Measurements from ENCODE around the gene TRIM7.
"Not testable (repeated sequence)": the region's sequence is repeated elsewhere in the genome, so short reads cannot be mapped to it uniquely, and the experiment has no call there.

Gene TRIM7

GRCh38 chr5:181190711-181191525 is 14.1 kb downstream of the TRIM7 start:
- no peak for DNase-seq

- no peak for DNase-seq
Measured at GRCh38 chr5:181189962-181190710, 14.9 kb downstream of the TRIM7 start.

GRCh38 chr5:181189363-181189961 is 15.5 kb downstream of the TRIM7 start:
- no peak for DNase-seq

- DNase-seq = no peak
Measured at GRCh38 chr5:181188700-181189362, 16.2 kb downstream of the TRIM7 start.

- peak; percentile 71 for DNase-seq
Measured at GRCh38 chr5:181187500-181188213, 17.3 kb downstream of the TRIM7 start.

GRCh38 chr5:181186986-181187499 is 18.0 kb downstream of the TRIM7 start:
- DNase-seq = no peak

GRCh38 chr5:181186022-181186421 is 19.0 kb downstream of the TRIM7 start:
- no peak for DNase-seq

GRCh38 chr5:181185560-181185959 is 19.4 kb downstream of the TRIM7 start:
- no peak for DNase-seq

- no peak for DNase-seq
Measured at GRCh38 chr5:181184845-181185216, 20.2 kb downstream of the TRIM7 start.

GRCh38 chr5:181182651-181183050 is 22.3 kb downstream of the TRIM7 start:
- DNase-seq = no peak

GRCh38 chr5:181181650-181182565 is 23.1 kb downstream of the TRIM7 start:
- no peak for DNase-seq

- not testable (repeated sequence) for DNase-seq
Measured at GRCh38 chr5:181177559-181177958, 27.4 kb downstream of the TRIM7 start.

- DNase-seq = no peak
Measured at GRCh38 chr5:181176254-181176952, 28.6 kb downstream of the TRIM7 start.

GRCh38 chr5:181173420-181174342 is 31.3 kb downstream of the TRIM7 start:
- DNase-seq = no peak

- no peak for DNase-seq
Measured at GRCh38 chr5:181173027-181173419, 32.0 kb downstream of the TRIM7 start.

GRCh38 chr5:181171782-181172181 is 33.2 kb downstream of the TRIM7 start:
- no peak for DNase-seq

- no peak for DNase-seq
Measured at GRCh38 chr5:181170996-181171395, 34.0 kb downstream of the TRIM7 start.

GRCh38 chr5:181170237-181170825 is 34.7 kb downstream of the TRIM7 start:
- no peak for DNase-seq

Data from 8988T (cell line).